Neural cell (in vitro differentiated cells): ENCODE measurements around the gene FCN1.

Experiments
- EP300 ChIP-seq: fragments of 450-650 bp; conservative IDR thresholded peaks from 2 replicates; pipeline ENCODE4 v1.6.1; 2014; ENCODE audit warnings: antibody characterized with exemption, mild to moderate bottlenecking, moderate library complexity; ENCODE audit not compliant: poor library complexity, severe bottlenecking
- EZH2 ChIP-seq: fragments of 200-600, 300-800 bp; shearing (Covaris generic), sonication (generic); IDR thresholded peaks from 2 replicates; pipeline ENCODE4 v1.6.1; 2014; ENCODE audit warnings: antibody characterized with exemption, low read length, borderline replicate concordance, mild to moderate bottlenecking; ENCODE audit not compliant: insufficient read depth, poor library complexity, severe bottlenecking
- POLR2AphosphoS5 ChIP-seq: IDR thresholded peaks from 2 replicates; pipeline ENCODE4 v1.6.1; 2012
- RAD21 ChIP-seq: fragments of 450-650 bp; conservative IDR thresholded peaks from 2 replicates; pipeline ENCODE4 v1.6.1; 2014; ENCODE audit warnings: antibody characterized with exemption, mild to moderate bottlenecking, moderate library complexity
- SMC3 ChIP-seq: fragments of 450-650 bp; conservative IDR thresholded peaks from 2 replicates; pipeline ENCODE4 v1.6.1; 2014; ENCODE audit warnings: antibody characterized with exemption, mild to moderate bottlenecking, moderate library complexity; ENCODE audit not compliant: poor library complexity
- TAF1 ChIP-seq: IDR thresholded peaks from 2 replicates; pipeline ENCODE4 v1.6.1; 2012; ENCODE audit warnings: low read depth
- TF ChIP-seq, protein P1 (sequence below): fragments of 450-650 bp; IDR thresholded peaks from 2 replicates; pipeline ENCODE4 v1.5.1; 2014; ENCODE audit warnings: antibody characterized with exemption, mild to moderate bottlenecking, moderate library complexity; ENCODE audit not compliant: poor library complexity, severe bottlenecking
- TF ChIP-seq, protein P2 (sequence below): IDR thresholded peaks from 2 replicates; pipeline ENCODE4 v1.6.1; 2012; ENCODE audit warnings: borderline replicate concordance

DNA sequence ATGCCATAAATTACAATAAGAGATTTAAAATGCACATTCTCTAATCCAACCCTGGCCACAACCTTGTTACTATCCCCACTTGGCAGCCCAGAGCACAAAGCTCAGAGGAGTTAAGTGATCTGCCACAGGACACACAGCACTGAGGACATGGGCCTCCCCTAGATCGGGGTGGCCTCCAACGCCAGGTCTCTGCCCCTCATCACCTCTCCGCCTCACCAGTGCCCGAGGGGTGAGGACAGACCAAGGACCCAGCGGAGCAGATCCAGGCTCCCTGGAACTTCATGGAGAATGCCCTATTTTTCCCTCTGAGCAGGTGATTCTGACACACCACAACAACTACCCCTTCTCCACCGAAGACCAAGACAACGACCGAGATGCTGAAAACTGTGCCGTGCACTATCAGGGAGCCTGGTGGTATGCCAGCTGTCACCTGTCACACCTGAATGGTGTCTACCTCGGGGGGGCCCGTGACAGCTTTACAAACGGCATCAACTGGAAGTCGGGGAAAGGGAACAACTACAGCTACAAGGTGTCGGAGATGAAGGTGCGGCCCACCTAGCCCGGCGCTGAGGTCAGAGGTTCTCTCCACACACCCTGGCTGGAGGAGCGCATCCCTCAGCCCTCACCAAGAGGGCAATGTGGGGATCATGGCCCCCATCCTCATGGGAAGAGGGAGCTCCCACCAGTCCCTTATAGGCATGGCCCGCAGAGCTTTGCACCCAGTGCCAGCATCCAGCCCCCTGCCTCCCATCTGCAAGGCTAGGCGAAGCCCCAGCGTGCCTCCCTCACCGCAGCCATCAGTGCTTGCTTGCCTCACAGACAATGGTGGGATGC, 49.6 kb downstream of the FCN1 start:
- TF ChIP-seq, protein P1, sequence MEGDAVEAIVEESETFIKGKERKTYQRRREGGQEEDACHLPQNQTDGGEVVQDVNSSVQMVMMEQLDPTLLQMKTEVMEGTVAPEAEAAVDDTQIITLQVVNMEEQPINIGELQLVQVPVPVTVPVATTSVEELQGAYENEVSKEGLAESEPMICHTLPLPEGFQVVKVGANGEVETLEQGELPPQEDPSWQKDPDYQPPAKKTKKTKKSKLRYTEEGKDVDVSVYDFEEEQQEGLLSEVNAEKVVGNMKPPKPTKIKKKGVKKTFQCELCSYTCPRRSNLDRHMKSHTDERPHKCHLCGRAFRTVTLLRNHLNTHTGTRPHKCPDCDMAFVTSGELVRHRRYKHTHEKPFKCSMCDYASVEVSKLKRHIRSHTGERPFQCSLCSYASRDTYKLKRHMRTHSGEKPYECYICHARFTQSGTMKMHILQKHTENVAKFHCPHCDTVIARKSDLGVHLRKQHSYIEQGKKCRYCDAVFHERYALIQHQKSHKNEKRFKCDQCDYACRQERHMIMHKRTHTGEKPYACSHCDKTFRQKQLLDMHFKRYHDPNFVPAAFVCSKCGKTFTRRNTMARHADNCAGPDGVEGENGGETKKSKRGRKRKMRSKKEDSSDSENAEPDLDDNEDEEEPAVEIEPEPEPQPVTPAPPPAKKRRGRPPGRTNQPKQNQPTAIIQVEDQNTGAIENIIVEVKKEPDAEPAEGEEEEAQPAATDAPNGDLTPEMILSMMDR, result no peak
- TF ChIP-seq, protein P2, sequence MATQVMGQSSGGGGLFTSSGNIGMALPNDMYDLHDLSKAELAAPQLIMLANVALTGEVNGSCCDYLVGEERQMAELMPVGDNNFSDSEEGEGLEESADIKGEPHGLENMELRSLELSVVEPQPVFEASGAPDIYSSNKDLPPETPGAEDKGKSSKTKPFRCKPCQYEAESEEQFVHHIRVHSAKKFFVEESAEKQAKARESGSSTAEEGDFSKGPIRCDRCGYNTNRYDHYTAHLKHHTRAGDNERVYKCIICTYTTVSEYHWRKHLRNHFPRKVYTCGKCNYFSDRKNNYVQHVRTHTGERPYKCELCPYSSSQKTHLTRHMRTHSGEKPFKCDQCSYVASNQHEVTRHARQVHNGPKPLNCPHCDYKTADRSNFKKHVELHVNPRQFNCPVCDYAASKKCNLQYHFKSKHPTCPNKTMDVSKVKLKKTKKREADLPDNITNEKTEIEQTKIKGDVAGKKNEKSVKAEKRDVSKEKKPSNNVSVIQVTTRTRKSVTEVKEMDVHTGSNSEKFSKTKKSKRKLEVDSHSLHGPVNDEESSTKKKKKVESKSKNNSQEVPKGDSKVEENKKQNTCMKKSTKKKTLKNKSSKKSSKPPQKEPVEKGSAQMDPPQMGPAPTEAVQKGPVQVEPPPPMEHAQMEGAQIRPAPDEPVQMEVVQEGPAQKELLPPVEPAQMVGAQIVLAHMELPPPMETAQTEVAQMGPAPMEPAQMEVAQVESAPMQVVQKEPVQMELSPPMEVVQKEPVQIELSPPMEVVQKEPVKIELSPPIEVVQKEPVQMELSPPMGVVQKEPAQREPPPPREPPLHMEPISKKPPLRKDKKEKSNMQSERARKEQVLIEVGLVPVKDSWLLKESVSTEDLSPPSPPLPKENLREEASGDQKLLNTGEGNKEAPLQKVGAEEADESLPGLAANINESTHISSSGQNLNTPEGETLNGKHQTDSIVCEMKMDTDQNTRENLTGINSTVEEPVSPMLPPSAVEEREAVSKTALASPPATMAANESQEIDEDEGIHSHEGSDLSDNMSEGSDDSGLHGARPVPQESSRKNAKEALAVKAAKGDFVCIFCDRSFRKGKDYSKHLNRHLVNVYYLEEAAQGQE, result no peak
- TF ChIP-seq SMC3 (no peak), EZH2 (no peak), POLR2AphosphoS5 (no peak), EP300 (no peak), TAF1 (no peak), RAD21 (no peak)
